Fibroblast of lung (primary cell): ENCODE results near the gene ZBTB8A. TPM values are rescaled to one million over a fixed set of nuclear protein-coding genes. Genes with fewer than 3 reads are reported as not detected.
A peak's percentile ranks its signal among the peaks of the same experiment; 100 is the strongest.
"Not testable (repeated sequence)": the region's sequence is repeated elsewhere in the genome, so short reads cannot be mapped to it uniquely, and the experiment has no call there.

Experiments used
- DNase-seq, 2 donors: peaks; one replicate each; pipeline versions ENCODE4 v3.0.0 to v3.0.0-alpha.2; 2010; ENCODE audit warnings: low read depth in 2 of 2
- H2AFZ ChIP-seq: 2 replicates; pipeline ENCODE4 v1.5.1; 2012; ENCODE audit warnings: low read length, control low read depth, inconsistent platforms
- H3K27ac ChIP-seq: 2 replicates; pipeline ENCODE4 v1.5.1; 2011; ENCODE audit warnings: low read length, control low read depth; ENCODE audit not compliant: insufficient read depth
- H3K27me3 ChIP-seq: 2 replicates; pipeline ENCODE4 v1.5.1; 2011; ENCODE audit warnings: mild to moderate bottlenecking, low read length; ENCODE audit not compliant: control insufficient read depth, insufficient read depth
- H3K36me3 ChIP-seq: 2 replicates; pipeline ENCODE4 v1.5.1; 2011; ENCODE audit warnings: low read length; ENCODE audit not compliant: control insufficient read depth, insufficient read depth
- H3K4me1 ChIP-seq: 2 replicates; pipeline ENCODE4 v1.5.1; 2011; ENCODE audit warnings: low read length; ENCODE audit not compliant: control insufficient read depth, insufficient read depth; ENCODE audit errors: extremely low read depth
- H3K4me2 ChIP-seq: 2 replicates; pipeline ENCODE4 v1.5.1; 2011; ENCODE audit warnings: low read length, control low read depth; ENCODE audit not compliant: insufficient read depth; ENCODE audit errors: extremely low read depth
- H3K4me3 ChIP-seq, 4 experiments: fragments of 200-600 bp in 1 of 4; sonication (generic) in 1 of 4; replicated peaks in 1 of 4; 2 replicates each; pipeline ENCODE4 v1.5.1; 2011 to 2016; ENCODE audit warnings: low read length in 4 of 4, low read depth in 3 of 4, mild to moderate bottlenecking in 3 of 4, control low read depth in 2 of 4, inconsistent platforms in 1 of 4, mixed read lengths in 1 of 4; ENCODE audit not compliant: insufficient read depth in 1 of 4; ENCODE audit errors: control extremely low read depth in 1 of 4
- H3K79me2 ChIP-seq: 2 replicates; pipeline ENCODE4 v1.5.1; 2012; ENCODE audit warnings: mild to moderate bottlenecking, low read length, inconsistent platforms; ENCODE audit not compliant: control insufficient read depth, insufficient read depth
- H3K9ac ChIP-seq: 2 replicates; pipeline ENCODE4 v1.5.1; 2011; ENCODE audit warnings: mild to moderate bottlenecking, low read length, control low read depth; ENCODE audit not compliant: insufficient read depth
- H3K9me3 ChIP-seq: 2 replicates; pipeline ENCODE4 v1.5.1; 2012; ENCODE audit warnings: low read depth, low read length; ENCODE audit not compliant: control insufficient read depth, insufficient read depth
- H4K20me1 ChIP-seq: 2 replicates; pipeline ENCODE4 v1.5.1; 2011; ENCODE audit warnings: low read length; ENCODE audit not compliant: control insufficient read depth, insufficient read depth; ENCODE audit errors: extremely low read depth
- CTCF ChIP-seq, 2 donors: IDR thresholded peaks in 1 of 2; conservative IDR thresholded peaks in 1 of 2; 1 replicate in 1 of 2; 2 replicates in 1 of 2; pipeline ENCODE4 v1.5.1; 2011 to 2012; ENCODE audit warnings: low read length in 2 of 2, control low read depth in 1 of 2, inconsistent platforms in 1 of 2, low read depth in 1 of 2, mild to moderate bottlenecking in 1 of 2
- EZH2 ChIP-seq: IDR thresholded peaks from 2 replicates; pipeline ENCODE4 v1.5.1; 2012; ENCODE audit warnings: low read length, control low read depth, mild to moderate bottlenecking; ENCODE audit errors: missing control alignments
- polyA plus RNA-seq, 2 donors: library from polyadenylated mRNA; depleted of rRNA in 1 of 2; stranded (reverse) in 1 of 2; unstranded in 1 of 2; fragments of >200 nt; gene quantifications; 2 replicates each; pipeline ENCODE4 v1.2.1, GENCODE V29; 2011 to 2012; ENCODE audit warnings: missing spikeins in 1 of 2
- total RNA-seq: library from RNA; depleted of rRNA; stranded (reverse); fragments of >200 nt; gene quantifications from 2 replicates; pipeline ENCODE4 v1.2.1, GENCODE V29; 2014

ZBTB8A gene
- total and polyA plus RNA-seq, 2 donors (not counting 1 experiment from before 2014, with no cell fraction given): 5.9 to 6.9 TPM

GRCh38 chr1:32623775-32624174 is 84.5 kb downstream of the ZBTB8A start:
- Histone ChIP-seq H3K4me2 (no peak overlapping the region), H3K9me3 (no peaks in the 10 kb centered on the region), H3K36me3 (no peaks in the 10 kb centered on the region), H3K4me1 (no peaks in the 10 kb centered on the region), H4K20me1 (no peaks in the 10 kb centered on the region), H3K9ac (no peak overlapping the region), H3K27me3 (no peaks in the 10 kb centered on the region), H3K4me3 (no peak overlapping the region), H2AFZ (no peak overlapping the region), H3K27ac (no peak overlapping the region), H3K79me2 (no peaks in the 10 kb centered on the region)
- no peak for DNase-seq
- TF ChIP-seq EZH2: no peak
- no peak for TF ChIP-seq CTCF (conservative IDR thresholded peaks at IDR 0.05 in 1 of 2, IDR thresholded peaks at IDR 0.05 in 1 of 2; ENCODE audit: low read depth in 1 of 2, low read length in 2 of 2)

GRCh38 chr1:32626176-32626575 is 86.9 kb downstream of the ZBTB8A start:
- no peak overlapping the region for H3K4me2 ChIP-seq
- no peaks in the 10 kb centered on the region for H3K79me2 ChIP-seq
- no peak overlapping the region for H3K27ac ChIP-seq
- TF ChIP-seq EZH2 (no peak), CTCF (conservative IDR thresholded peaks at IDR 0.05 in 1 of 2, IDR thresholded peaks at IDR 0.05 in 1 of 2; ENCODE audit: low read depth in 1 of 2, low read length in 2 of 2) (no peak)
- no peaks in the 10 kb centered on the region for H3K27me3 ChIP-seq
- no peak overlapping the region for H3K9ac ChIP-seq
- no peak overlapping the region for H2AFZ ChIP-seq
- H3K36me3 ChIP-seq: no peaks in the 10 kb centered on the region
- no peaks in the 10 kb centered on the region for H4K20me1 ChIP-seq
- no peak for DNase-seq
- H3K4me1 ChIP-seq: no peaks in the 10 kb centered on the region
- H3K4me3 ChIP-seq: no peak overlapping the region
- H3K9me3 ChIP-seq: no peaks in the 10 kb centered on the region

GRCh38 chr1:32627596-32628162 is 88.5 kb downstream of the ZBTB8A start:
- Histone ChIP-seq H3K9ac (no peak overlapping the region), H3K27me3 (no peaks in the 10 kb centered on the region), H3K9me3 (no peaks in the 10 kb centered on the region), H2AFZ (no peak overlapping the region), H3K79me2 (no peaks in the 10 kb centered on the region), H3K4me3 (no peak overlapping the region), H3K36me3 (no peaks in the 10 kb centered on the region), H3K27ac (no peak overlapping the region), H3K4me1 (no peaks in the 10 kb centered on the region), H3K4me2 (no peak overlapping the region), H4K20me1 (no peaks in the 10 kb centered on the region)
- DNase-seq: peak in 1 of 2 donors; percentile 11
- TF ChIP-seq CTCF (conservative IDR thresholded peaks at IDR 0.05 in 1 of 2, IDR thresholded peaks at IDR 0.05 in 1 of 2; ENCODE audit: low read depth in 1 of 2, low read length in 2 of 2) (no peak), EZH2 (no peak)

- H3K27me3 ChIP-seq, DNase-seq, H3K4me1 ChIP-seq, H2AFZ ChIP-seq, H3K4me3 ChIP-seq, H3K36me3 ChIP-seq, H3K4me2 ChIP-seq, H3K9me3 ChIP-seq, H4K20me1 ChIP-seq, H3K27ac ChIP-seq, H3K79me2 ChIP-seq, H3K9ac ChIP-seq: not testable (repeated sequence)
These were observed 90.9 kb downstream of the ZBTB8A start for GRCh38 chr1:32630173-32630572.
